GM19324 (cell line): ENCODE measurements around the gene SMIM20.

ENCODE experiments used
- ATAC-seq: cut with Tn5 transposase; IDR thresholded peaks from one replicate; pipeline ENCODE4 v1.9.1; 2021; ENCODE audit warnings: mild to moderate bottlenecking, moderate library complexity; ENCODE audit not compliant: unreplicated experiment, low FRiP score

The SMIM20 gene

GRCh38 chr4:25951390-25951952, 37.5 kb downstream of the SMIM20 start:
- no peak for ATAC-seq

- no peak for ATAC-seq
These were observed 39.7 kb downstream of the SMIM20 start for GRCh38 chr4:25953740-25954139.

GRCh38 chr4:25954293-25954904, 40.4 kb downstream of the SMIM20 start:
- no peak for ATAC-seq

DNA sequence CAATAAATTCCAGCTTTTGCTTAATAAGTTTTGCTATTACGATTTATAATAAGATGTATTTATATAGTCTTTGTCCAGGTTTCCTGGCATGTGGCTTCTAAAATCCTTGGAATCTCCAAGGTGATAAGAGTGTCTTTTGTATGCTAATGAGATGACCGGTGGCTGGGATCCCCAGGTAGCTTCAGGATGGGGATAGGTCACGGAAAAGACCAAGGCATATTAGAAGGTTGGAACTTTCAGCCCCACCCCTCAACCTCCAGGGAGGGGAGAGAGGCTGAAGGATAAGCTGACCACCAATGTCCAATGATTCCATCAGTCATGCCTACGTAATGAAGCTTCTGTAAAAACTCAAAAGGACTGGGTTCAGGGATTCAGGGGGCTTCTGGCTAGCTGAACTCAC, 41.7 kb downstream of the SMIM20 start:
- no peak for ATAC-seq

GRCh38 chr4:25956260-25956659, 42.2 kb downstream of the SMIM20 start:
- ATAC-seq: no peak

DNA sequence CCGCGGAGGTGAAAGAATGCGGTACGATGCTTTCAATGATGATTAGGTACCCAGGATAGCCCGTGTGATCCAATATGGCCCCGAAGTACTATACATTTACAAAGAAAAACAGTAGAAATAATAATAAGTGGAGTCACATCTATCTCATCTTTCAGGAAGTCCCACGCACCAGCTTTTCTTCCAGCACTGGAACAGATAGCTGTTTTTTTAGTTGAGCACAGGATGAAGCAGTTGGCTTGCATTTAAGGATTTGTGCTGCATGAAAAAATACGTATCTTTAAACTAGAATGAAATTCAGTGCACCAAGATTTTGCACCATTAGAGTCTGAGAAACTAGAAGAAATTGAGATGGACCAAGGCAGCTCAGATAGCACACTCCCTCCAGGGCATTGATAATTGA, 44.1 kb downstream of the SMIM20 start:
- no peak for ATAC-seq

- ATAC-seq: no peak
These were observed 48.4 kb downstream of the SMIM20 start for GRCh38 chr4:25962393-25962792.

- ATAC-seq: no peak
These were observed 51.6 kb downstream of the SMIM20 start for GRCh38 chr4:25965629-25966028.

GRCh38 chr4:25966171-25966570, 52.2 kb downstream of the SMIM20 start:
- no peak for ATAC-seq

- ATAC-seq: no peak
These were observed 55.5 kb downstream of the SMIM20 start for GRCh38 chr4:25969374-25970155.

DNA sequence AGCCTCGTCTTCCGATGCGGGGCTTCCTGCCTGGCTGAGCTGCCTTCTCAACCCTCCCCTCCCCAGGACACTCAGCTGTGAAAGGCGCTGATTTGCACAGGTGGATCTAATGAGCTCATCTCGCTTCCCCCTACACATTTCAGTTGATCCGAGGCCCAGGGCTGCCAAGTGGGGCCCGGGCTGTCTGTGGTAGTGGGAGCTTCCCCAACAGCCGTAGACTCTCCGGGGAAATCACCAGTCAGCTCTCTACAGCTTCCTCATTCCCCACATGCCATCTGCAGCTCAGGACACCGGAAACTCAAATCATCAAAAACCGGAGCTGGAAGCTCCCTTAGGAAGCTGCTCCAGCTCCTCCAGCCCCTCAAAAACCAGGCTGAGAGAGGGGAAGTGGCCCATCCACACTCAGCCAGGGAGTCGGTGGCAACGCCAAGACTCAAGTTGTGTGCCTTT, 56.2 kb downstream of the SMIM20 start:
- no peak for ATAC-seq

DNA sequence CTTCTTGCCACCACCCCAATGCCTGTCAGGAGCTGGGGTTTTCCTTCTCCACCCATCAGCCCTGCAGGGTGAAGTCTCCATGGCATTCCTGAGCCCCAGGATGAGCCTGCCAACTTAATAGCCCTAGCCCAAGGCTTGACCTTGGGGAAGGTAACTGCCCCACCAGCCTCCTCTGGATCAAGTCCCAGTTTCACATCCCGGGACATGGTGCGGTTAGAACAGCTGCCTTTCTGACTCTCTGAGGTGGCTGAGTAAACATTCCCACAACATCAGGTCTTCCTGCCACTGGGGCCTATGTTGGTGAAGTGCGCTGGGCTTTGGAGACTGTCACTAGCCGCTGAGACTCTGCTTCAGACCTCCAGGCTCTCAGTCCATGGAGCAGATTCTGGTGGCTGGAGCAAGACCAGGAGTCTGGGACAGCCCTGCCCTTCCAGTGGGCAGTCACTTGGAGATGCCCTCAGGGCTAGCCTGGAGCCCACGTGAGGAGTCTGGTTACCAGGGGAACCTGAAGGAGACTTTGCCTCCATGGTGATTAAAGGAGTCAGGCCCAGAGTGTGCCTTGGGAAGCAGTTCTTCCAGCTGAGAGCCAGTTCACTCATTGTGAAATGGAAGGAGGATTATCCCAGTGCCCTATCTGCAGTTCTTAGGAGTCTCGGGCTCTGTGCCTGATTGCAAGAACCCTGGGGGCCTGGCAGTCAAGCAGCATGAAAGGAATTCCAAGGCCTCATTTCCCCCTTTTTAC, 56.8 kb downstream of the SMIM20 start:
- ATAC-seq: no peak

DNA sequence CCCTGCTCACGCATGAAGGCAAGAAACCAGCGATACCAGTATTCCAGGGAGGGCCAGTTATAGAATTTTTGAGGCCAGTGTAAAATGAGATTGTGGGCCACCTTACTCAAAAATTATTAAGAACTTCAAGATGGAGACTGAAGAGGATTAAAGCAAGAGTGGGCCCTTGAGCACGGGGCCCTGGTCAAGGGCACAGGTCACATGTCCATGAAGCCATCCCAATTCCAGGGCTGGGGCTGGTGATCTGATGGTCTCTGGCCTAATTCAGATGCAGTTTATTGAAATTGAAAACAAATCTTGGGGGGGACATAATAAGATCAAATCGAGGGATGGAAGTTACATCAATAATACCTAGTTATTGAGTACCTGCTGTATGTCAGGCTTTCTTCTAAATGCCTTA, 58.3 kb downstream of the SMIM20 start:
- no peak for ATAC-seq

DNA sequence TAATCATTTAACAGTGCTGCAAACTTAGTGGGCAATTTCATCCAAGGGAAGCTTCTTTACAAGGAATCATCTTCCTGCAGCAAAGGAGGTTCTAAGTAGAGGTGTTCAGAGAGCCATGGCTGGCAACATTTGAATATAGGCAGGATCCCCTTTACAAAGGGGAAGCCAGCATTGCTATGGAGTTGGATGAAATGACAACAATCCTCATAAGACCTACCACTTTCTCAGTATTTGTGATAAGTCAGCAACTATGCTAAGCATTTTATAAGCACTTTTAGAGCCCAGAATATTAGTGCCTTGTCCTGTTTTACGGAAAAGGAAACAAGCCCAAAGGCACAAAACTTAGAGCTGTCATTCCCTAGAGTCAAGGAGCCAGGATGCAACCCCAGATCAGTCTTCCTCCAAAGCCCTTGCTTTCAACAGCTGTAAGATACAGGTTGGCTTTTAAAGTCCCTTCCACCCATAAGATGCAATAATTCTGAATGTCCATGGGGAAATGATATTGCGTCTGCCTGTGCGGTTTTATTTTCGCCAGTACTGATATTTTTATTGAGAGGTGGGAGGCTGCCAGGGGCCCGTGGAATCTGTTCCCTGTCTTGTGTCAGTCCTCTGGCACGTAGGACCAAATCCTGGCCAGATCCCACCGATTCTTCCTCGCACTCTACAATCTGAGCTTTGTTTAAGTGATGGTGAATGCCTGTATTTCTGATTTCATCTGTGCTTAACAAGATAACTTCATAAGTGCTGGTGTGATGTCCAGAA, 59.1 kb downstream of the SMIM20 start:
- ATAC-seq: no peak

DNA sequence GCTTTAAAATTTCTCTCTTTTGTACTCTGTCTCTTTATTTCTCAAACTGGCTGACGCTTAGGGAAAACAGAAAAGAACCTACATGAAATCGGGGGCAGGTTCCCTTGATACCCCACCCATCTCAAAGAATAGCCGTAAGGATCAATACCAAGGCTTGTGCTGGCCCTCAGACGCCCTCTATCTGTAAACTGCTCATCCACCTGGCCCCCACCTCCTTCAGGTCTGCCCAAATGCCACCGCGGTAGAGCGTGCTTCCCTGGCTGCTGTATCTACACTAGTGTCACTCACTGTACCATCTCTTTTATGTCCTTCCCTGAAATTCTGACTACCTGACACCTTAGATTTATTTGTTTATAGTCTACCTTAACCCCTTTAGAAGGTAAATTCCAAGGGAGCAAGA, 62.8 kb downstream of the SMIM20 start:
- no peak for ATAC-seq

DNA sequence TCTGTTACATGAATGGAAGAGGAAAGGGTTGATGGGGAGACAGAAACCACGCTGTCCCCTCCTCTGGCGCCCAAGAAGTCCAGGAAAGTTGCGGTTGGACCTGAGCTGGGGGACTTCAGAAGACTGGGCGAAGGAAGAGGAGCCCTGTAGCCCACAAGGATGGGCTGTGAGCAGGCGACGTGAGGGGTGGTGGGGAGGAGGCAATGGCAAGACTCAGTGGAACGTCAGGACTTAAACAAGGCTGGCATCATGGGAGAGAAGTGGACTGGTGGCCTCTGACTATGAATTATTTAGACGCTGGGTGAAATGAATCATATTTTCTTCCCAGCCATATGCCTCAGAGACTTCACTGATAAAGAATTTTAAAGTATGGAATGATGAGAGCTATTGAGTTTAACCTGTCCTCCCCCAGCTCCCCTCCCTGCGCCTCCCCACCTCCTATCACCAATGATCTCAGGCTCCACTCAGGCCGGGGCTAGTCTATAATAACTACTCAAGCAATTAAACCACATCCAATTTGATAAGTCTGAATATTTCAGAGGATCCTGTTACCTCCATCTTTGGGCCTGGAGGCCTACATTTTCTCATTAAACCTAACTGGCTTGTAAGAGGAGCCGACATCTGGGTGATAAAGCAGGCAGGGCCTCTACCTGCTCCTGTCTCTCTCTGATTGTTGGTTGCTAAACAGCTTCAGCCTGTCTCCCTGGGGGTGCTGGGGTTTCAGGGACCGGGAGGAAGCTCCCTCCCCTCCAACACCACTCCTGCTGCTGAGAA, 63.6 kb downstream of the SMIM20 start:
- no peak for ATAC-seq

- no peak for ATAC-seq
These were observed 64.3 kb downstream of the SMIM20 start for GRCh38 chr4:25978327-25978726.
